SK-N-SH (cell line): ENCODE measurements around the gene DOCK4. TPM values are rescaled to one million over a fixed set of nuclear protein-coding genes. Genes with fewer than 3 reads are reported as not detected.
A peak's percentile ranks its signal among the peaks of the same experiment; 100 is the strongest.

ENCODE experiments used
- CHD2 ChIP-seq: fragments of 150-350 bp; IDR thresholded peaks from 2 replicates; pipeline ENCODE4 v1.6.1; 2018; ENCODE audit warnings: low read length; ENCODE audit not compliant: partially characterized antibody
- EZH2phosphoT487 ChIP-seq: fragments of 200-600 bp; sonication (generic); IDR thresholded peaks from 2 replicates; pipeline ENCODE4 v1.6.1; 2017; ENCODE audit warnings: low read depth, mixed run types, mild to moderate bottlenecking, antibody characterized with exemption, moderate library complexity, borderline replicate concordance
- FOXJ3 ChIP-seq: sonication (generic); formaldehyde crosslinking; IDR thresholded peaks from 2 replicates; pipeline ENCODE4 v1.5.1; 2020; ENCODE audit warnings: mild to moderate bottlenecking, missing genetic modification reagents
- GABPA ChIP-seq: IDR thresholded peaks from 2 replicates; pipeline ENCODE4 v1.4.0; 2012; ENCODE audit warnings: low read depth, mild to moderate bottlenecking
- RAD21 ChIP-seq: IDR thresholded peaks from 2 replicates; pipeline ENCODE4 v1.6.1; 2012; ENCODE audit warnings: mild to moderate bottlenecking, low read length
- SMC3 ChIP-seq: IDR thresholded peaks from 2 replicates; pipeline ENCODE4 v1.6.1; 2012; ENCODE audit warnings: low read depth, low read length, improper control_type of control experiment
- TAF1 ChIP-seq: IDR thresholded peaks from 2 replicates; pipeline ENCODE4 v1.6.1; 2012; ENCODE audit warnings: low read depth, mild to moderate bottlenecking, low read length, moderate library complexity, borderline replicate concordance
- TCF12 ChIP-seq: IDR thresholded peaks from 2 replicates; pipeline ENCODE4 v1.4.0; 2012
- polyA plus RNA-seq, 3 experiments: library from polyadenylated mRNA; depleted of rRNA; stranded (reverse); fragments of >200 nt; gene quantifications; 2 replicates each; pipeline ENCODE4 v1.2.3, GENCODE V29; 2012
- TF ChIP-seq, protein P1 (sequence below): fragments of 150-350 bp; IDR thresholded peaks from 2 replicates; pipeline ENCODE4 v1.6.1; 2016; ENCODE audit warnings: mild to moderate bottlenecking, low read depth, low read length
- TF ChIP-seq, protein P2 (sequence below): fragments of 150-350 bp; IDR thresholded peaks from 2 replicates; pipeline ENCODE4 v1.6.1; 2017; ENCODE audit warnings: antibody characterized with exemption, low read length, low read depth, borderline replicate concordance
- TF ChIP-seq, protein P3 (sequence below): IDR thresholded peaks from 2 replicates; pipeline ENCODE4; 2012
- TF ChIP-seq, protein P4 (sequence below): IDR thresholded peaks from 2 replicates; pipeline ENCODE4 v1.4.0; 2012; ENCODE audit warnings: low read depth, borderline replicate concordance
- TF ChIP-seq, protein P5 (sequence below): fragments of 200-600 bp; sonication (generic); IDR thresholded peaks from 2 replicates; pipeline ENCODE4 v1.6.1; 2017; ENCODE audit warnings: antibody characterized with exemption, mild to moderate bottlenecking, moderate library complexity

DOCK4 gene
- polyA plus RNA-seq, 1 of the 3 experiments (the other 2 are of a cell fraction): 8.5 TPM

DNA sequence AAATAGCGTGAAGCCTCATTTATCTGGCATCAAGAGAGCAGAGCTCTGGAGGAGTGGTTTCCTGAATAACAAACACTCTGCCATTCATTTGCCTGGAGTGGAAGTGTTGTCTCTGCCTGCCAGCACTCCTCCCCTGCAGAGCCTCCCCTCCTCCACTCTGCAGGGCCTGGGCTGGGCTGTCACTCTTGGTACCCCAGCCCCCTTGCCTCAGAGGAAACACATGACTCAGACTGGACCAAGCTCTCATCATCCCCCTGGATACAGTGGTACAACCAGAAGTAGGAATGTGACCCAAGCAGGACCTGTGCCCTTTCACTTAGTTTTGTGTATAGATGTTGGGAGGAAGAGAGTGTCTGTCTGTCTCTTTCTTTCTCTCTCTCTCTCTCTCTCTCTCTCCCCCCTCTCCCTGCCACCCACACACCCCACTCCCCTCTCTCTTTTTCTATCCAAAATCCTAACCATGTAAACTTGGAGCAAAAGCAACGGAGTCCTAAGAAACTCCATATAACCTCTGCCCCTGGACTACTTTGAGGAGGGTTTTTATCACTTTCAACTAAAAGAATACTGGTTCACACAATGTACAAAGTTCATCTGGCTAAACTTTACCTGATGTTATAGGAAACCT, 43.9 kb downstream of the DOCK4 start (continued):
- TF ChIP-seq FOXJ3 (CRISPR knock-in tag): no peak
- peak; percentile 91 for TF ChIP-seq CHD2
- TF ChIP-seq, protein P1, sequence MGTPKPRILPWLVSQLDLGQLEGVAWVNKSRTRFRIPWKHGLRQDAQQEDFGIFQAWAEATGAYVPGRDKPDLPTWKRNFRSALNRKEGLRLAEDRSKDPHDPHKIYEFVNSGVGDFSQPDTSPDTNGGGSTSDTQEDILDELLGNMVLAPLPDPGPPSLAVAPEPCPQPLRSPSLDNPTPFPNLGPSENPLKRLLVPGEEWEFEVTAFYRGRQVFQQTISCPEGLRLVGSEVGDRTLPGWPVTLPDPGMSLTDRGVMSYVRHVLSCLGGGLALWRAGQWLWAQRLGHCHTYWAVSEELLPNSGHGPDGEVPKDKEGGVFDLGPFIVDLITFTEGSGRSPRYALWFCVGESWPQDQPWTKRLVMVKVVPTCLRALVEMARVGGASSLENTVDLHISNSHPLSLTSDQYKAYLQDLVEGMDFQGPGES: no peak
- no peak for TF ChIP-seq GABPA
- TF ChIP-seq, protein P2, sequence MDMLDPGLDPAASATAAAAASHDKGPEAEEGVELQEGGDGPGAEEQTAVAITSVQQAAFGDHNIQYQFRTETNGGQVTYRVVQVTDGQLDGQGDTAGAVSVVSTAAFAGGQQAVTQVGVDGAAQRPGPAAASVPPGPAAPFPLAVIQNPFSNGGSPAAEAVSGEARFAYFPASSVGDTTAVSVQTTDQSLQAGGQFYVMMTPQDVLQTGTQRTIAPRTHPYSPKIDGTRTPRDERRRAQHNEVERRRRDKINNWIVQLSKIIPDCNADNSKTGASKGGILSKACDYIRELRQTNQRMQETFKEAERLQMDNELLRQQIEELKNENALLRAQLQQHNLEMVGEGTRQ: no peak
- TF ChIP-seq RAD21: peak; percentile 29; the same call in 1 of the 2 replicates
- no peak for TF ChIP-seq TAF1
- no peak for TF ChIP-seq EZH2phosphoT487
- TF ChIP-seq, protein P3, sequence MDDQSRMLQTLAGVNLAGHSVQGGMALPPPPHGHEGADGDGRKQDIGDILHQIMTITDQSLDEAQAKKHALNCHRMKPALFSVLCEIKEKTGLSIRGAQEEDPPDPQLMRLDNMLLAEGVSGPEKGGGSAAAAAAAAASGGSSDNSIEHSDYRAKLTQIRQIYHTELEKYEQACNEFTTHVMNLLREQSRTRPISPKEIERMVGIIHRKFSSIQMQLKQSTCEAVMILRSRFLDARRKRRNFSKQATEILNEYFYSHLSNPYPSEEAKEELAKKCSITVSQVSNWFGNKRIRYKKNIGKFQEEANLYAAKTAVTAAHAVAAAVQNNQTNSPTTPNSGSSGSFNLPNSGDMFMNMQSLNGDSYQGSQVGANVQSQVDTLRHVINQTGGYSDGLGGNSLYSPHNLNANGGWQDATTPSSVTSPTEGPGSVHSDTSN: peak; percentile 81
- TF ChIP-seq, protein P4, sequence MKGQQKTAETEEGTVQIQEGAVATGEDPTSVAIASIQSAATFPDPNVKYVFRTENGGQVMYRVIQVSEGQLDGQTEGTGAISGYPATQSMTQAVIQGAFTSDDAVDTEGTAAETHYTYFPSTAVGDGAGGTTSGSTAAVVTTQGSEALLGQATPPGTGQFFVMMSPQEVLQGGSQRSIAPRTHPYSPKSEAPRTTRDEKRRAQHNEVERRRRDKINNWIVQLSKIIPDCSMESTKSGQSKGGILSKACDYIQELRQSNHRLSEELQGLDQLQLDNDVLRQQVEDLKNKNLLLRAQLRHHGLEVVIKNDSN: no peak; the same call in 1 of the 2 replicates
- no peak; the same call in 1 of the 2 replicates for TF ChIP-seq SMC3
- TF ChIP-seq, protein P5, sequence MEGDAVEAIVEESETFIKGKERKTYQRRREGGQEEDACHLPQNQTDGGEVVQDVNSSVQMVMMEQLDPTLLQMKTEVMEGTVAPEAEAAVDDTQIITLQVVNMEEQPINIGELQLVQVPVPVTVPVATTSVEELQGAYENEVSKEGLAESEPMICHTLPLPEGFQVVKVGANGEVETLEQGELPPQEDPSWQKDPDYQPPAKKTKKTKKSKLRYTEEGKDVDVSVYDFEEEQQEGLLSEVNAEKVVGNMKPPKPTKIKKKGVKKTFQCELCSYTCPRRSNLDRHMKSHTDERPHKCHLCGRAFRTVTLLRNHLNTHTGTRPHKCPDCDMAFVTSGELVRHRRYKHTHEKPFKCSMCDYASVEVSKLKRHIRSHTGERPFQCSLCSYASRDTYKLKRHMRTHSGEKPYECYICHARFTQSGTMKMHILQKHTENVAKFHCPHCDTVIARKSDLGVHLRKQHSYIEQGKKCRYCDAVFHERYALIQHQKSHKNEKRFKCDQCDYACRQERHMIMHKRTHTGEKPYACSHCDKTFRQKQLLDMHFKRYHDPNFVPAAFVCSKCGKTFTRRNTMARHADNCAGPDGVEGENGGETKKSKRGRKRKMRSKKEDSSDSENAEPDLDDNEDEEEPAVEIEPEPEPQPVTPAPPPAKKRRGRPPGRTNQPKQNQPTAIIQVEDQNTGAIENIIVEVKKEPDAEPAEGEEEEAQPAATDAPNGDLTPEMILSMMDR: no peak
- TF ChIP-seq TCF12: peak; percentile 58; the same call in 1 of the 2 replicates
